ENCODE measurements around the gene NHLRC3. TPM values are rescaled to one million over a fixed set of nuclear protein-coding genes. Genes with fewer than 3 reads are reported as not detected.

The NHLRC3 gene
- total and polyA plus RNA-seq, 2 of the 8 experiments (the other 6 are each of a cell fraction or from before 2014, with no cell fraction given), result 13.1 to 16.9 TPM

DNA sequence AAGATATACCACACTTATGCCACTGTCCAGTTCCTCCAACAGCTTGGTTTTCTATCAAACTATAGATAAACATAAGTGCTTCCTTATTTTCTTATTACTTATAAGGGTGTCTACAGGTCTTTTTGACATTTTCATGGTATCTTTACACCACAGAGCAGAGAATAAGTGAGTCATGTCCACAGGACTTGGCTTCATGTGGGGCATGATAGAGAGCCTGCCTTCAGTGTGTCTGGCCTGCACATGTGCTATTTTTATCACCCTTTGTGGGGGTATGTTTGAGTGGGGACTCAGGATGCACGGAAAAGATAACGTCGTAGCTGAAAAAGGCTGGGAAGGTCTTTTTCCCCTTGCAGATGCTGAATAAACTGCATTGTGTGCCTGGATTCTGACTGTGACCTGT, 39.5 kb upstream of the NHLRC3 start:
- no peak overlapping the region for H4K91ac ChIP-seq (replicated peaks; ENCODE audit: insufficient read length, low read length)
- POLR2A ChIA-PET (ENCODE audit: partially characterized antibody), result no interaction called here
- H3K4me2 ChIP-seq (ENCODE audit: insufficient read depth in 1 of 2, low read depth in 2 of 2, low read length in 2 of 2), result no peak overlapping the region
- no peak overlapping the region for H3K27ac ChIP-seq (ENCODE audit: low read depth, low read length)
- no peaks in the 10 kb centered on the region for H4K20me1 ChIP-seq (replicated peaks in 1 of 2; ENCODE audit: control insufficient read depth in 1 of 2, insufficient read depth in 2 of 2, low read length in 2 of 2)
- FAIRE-seq (no peak), DNase-seq (ENCODE audit: low read depth in 1 of 2, low spot score in 2 of 2) (no peak)
- H3K23ac ChIP-seq (ENCODE audit: insufficient read length), result no peak overlapping the region
- no peak overlapping the region for H2BK120ac ChIP-seq (replicated peaks; ENCODE audit: low read depth, low read length)
- H4K5ac ChIP-seq (ENCODE audit: insufficient read length, low read depth, low read length), result no peak overlapping the region
- no peak overlapping the region for H3K18ac ChIP-seq (ENCODE audit: extremely low read depth, low read length)
- H3K27me3 ChIP-seq (replicated peaks in 1 of 4; ENCODE audit: control insufficient read depth in 3 of 4, extremely low read depth in 1 of 4, insufficient read depth in 3 of 4, low read length in 3 of 4), result no peaks in the 10 kb centered on the region
- H3K9me3 ChIP-seq (ENCODE audit: insufficient read depth in 2 of 2, low read depth in 1 of 2, low read length in 1 of 2), result no peaks in the 10 kb centered on the region
- no peak overlapping the region for H3K4ac ChIP-seq (replicated peaks; ENCODE audit: insufficient read length, low read depth, low read length)
- H3K4me1 ChIP-seq (replicated peaks in 1 of 4; ENCODE audit: control insufficient read depth in 3 of 4, insufficient read depth in 4 of 4, low read length in 3 of 4), result no peaks in the 10 kb centered on the region
- H2BK5ac ChIP-seq (ENCODE audit: low read depth, low read length), result no peak overlapping the region
- no peak for TF ChIP-seq GTF2F1 (IDR thresholded peaks at IDR 0.05; ENCODE audit: borderline replicate concordance, low read depth, low read length)
- TF ChIP-seq, protein P1, sequence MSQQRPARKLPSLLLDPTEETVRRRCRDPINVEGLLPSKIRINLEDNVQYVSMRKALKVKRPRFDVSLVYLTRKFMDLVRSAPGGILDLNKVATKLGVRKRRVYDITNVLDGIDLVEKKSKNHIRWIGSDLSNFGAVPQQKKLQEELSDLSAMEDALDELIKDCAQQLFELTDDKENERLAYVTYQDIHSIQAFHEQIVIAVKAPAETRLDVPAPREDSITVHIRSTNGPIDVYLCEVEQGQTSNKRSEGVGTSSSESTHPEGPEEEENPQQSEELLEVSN (IDR thresholded peaks at IDR 0.05), result no peak
- no peak for TF ChIP-seq HDAC2 (IDR thresholded peaks at IDR 0.05; ENCODE audit: borderline replicate concordance in 1 of 2, low read depth in 2 of 2, low read length in 2 of 2)
- TF ChIP-seq KDM1A (IDR thresholded peaks at IDR 0.05; ENCODE audit: borderline replicate concordance, low read length), result no peak
- no peak for TF ChIP-seq KDM5A (IDR thresholded peaks at IDR 0.05; ENCODE audit: low read length)
- no peak for TF ChIP-seq CREB1 (IDR thresholded peaks at IDR 0.05)
- H3K79me1 ChIP-seq (ENCODE audit: low read depth, low read length), result no peaks in the 10 kb centered on the region
- no peak overlapping the region for H3K56ac ChIP-seq (replicated peaks; ENCODE audit: insufficient read length, low read depth, low read length)
- no peaks in the 10 kb centered on the region for H3K36me3 ChIP-seq (ENCODE audit: control insufficient read depth in 2 of 4, insufficient read depth in 4 of 4, low read length in 3 of 4)
- H3K14ac ChIP-seq (ENCODE audit: insufficient read length), result no peak overlapping the region
- H2BK15ac ChIP-seq (ENCODE audit: low read length), result no peak overlapping the region
- CTCF ChIA-PET (ENCODE audit: partially characterized antibody), result interaction anchor here (2.8 kb wide), 1 partner anchor 14 kb away, joined by 7 read pairs; no protein-coding TSS in a partner anchor
- no peak overlapping the region for H2BK12ac ChIP-seq (ENCODE audit: low read depth, low read length)
- H4K8ac ChIP-seq (ENCODE audit: extremely low read depth, insufficient read depth, low read length), result no peak overlapping the region
- H3K79me2 ChIP-seq (ENCODE audit: control insufficient read depth in 1 of 2, insufficient read depth in 2 of 2, low read length in 2 of 2), result no peaks in the 10 kb centered on the region
- no peak overlapping the region for H2AFZ ChIP-seq (ENCODE audit: low read length)
- H3K4me3 ChIP-seq (ENCODE audit: extremely low read depth in 1 of 4, insufficient read depth in 2 of 4, low read depth in 3 of 4, low read length in 4 of 4), result no peak overlapping the region
- no peaks in the 10 kb centered on the region for H3K23me2 ChIP-seq (ENCODE audit: low read depth, low read length)
- no peak overlapping the region for H2AK5ac ChIP-seq (ENCODE audit: low read depth, low read length)
- H3K9ac ChIP-seq (replicated peaks in 1 of 4; ENCODE audit: extremely low read depth in 1 of 4, low read depth in 3 of 4, low read length in 3 of 4), result no peak overlapping the region
- 98% methylated on average over 3 of the region's 3 CpGs; no CpG with 5 or more reads in 1 of the 2 experiments for WGBS, 2 experiments (ENCODE audit: extremely low coverage in 1 of 2, insufficient coverage in 1 of 2, insufficient read length in 1 of 2, insufficient replicate concordance in 2 of 2, low coverage in 1 of 2, low lambda C conversion rate in 2 of 2, missing lambda C conversion rate in 1 of 2)
- no peak overlapping the region for H2BK20ac ChIP-seq (ENCODE audit: low read length)
